RWPE1 (cell line): ENCODE data around the gene SLC26A1.

Experiments
- CTCF ChIA-PET: fragments of 350-600 bp; sonication (Branson Sonifier 250); formaldehyde crosslinking; extraction: SDS; loops from one replicate; lab custom pipeline; 2021; lab: Yijun Ruan, JAX
- POLR2A ChIA-PET: fragments of 400-600 bp; formaldehyde crosslinking; extraction: SDS; loops from one replicate; lab custom pipeline; 2020; ENCODE audit warnings: antibody characterized with exemption; ENCODE audit not compliant: low non-redundant PET; lab: Yijun Ruan, JAX
- DNase-seq: peaks from one replicate; pipeline ENCODE4 v3.0.0; 2012; ENCODE audit warnings: low spot score
- H3K27ac ChIP-seq: fragments of 450-650 bp; 2 replicates; pipeline ENCODE4 v1.5.1; 2017
- TF ChIP-seq, protein P1 (sequence below): fragments of 450-650 bp; conservative IDR thresholded peaks from 2 replicates; pipeline ENCODE4 v1.5.1; 2017; ENCODE audit warnings: low read depth, mild to moderate bottlenecking

The SLC26A1 gene

DNA sequence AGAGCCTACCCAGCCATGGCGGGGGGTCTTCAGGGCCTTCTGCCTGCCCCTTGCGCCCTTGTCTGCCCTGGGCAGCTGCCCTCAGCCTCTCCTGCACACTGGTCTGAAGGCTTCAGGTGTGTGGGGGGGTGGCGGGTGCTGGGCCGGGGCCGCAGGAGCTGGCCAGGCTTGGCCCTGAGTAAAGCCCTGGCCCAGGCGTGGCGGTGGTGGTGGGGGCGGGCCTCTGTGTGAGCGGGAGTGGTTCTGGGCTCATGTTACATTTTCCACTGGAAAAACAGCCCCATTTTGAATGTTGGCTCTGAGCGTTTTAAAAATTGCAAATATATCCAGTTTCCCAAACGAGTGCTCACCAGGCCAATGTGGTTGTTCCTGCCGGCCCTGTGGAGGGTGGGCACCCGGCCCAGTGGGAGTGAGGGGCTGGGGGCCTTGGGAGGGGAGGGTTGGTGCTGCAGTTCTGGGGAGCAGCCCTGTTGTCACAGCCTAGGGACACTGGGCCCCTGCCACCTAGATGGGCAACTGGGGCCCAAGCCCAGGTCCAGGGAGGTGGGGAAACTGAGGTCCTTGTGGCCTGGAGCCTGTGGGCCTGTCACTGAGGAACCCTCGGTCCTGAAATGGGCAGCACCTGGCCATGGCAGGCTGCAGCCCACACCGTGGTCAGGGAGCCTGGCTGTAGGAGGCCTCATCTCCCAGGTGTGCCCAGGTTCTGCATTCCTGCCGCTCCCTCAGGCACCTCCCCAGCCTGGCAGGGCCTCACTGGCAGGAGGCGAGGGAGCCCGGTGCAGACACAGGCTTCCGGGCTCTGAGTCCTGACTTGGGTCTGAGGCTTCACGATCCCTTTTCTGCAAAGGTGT, 46.5 kb upstream of the SLC26A1 start:
- no peak for DNase-seq
- TF ChIP-seq, protein P1, sequence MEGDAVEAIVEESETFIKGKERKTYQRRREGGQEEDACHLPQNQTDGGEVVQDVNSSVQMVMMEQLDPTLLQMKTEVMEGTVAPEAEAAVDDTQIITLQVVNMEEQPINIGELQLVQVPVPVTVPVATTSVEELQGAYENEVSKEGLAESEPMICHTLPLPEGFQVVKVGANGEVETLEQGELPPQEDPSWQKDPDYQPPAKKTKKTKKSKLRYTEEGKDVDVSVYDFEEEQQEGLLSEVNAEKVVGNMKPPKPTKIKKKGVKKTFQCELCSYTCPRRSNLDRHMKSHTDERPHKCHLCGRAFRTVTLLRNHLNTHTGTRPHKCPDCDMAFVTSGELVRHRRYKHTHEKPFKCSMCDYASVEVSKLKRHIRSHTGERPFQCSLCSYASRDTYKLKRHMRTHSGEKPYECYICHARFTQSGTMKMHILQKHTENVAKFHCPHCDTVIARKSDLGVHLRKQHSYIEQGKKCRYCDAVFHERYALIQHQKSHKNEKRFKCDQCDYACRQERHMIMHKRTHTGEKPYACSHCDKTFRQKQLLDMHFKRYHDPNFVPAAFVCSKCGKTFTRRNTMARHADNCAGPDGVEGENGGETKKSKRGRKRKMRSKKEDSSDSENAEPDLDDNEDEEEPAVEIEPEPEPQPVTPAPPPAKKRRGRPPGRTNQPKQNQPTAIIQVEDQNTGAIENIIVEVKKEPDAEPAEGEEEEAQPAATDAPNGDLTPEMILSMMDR: no peak
- peak overlapping the region; percentile 97 for H3K27ac ChIP-seq
- CTCF ChIA-PET: no interaction called here
- POLR2A ChIA-PET: no interaction called here

DNA sequence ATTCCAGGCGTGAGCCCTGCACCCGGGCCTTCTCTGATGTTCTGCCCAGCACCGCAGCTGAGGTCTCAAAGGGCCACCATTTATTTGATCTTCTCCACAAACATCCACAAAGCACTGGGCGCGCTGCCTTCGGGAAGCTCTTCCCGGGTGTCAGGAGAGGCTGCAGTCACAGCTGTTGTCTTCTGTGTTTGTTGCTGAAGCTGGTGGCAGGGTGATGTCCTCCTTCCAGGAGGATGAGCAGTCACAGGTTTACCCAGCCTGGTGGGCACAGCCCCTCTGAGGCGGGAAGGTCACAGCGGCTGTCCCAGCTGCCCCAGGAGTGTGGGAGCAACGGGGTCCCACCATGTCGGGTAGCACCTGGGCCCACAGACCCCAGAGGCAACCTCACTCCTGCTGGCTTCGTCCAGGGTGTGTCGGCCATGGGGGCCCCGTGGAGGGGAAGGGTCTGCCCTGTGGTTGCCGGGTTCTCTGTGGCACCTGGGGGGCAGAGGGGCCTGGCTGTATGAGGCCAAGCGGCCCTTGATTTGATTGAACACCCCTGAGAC, 45.8 kb upstream of the SLC26A1 start:
- ChIA-PET POLR2A (interaction anchor here (0.9 kb wide), 1 partner anchor 28 kb away, joined by 3 read pairs; the partner anchor contains the start of gene FGFRL1), CTCF (interaction anchor here (0.7 kb wide), 1 partner anchor 174 kb away, joined by 4 read pairs; no protein-coding TSS in a partner anchor)
- DNase-seq: no peak
- H3K27ac ChIP-seq: peak overlapping the region; percentile 97
- TF ChIP-seq, protein P1: no peak

DNA sequence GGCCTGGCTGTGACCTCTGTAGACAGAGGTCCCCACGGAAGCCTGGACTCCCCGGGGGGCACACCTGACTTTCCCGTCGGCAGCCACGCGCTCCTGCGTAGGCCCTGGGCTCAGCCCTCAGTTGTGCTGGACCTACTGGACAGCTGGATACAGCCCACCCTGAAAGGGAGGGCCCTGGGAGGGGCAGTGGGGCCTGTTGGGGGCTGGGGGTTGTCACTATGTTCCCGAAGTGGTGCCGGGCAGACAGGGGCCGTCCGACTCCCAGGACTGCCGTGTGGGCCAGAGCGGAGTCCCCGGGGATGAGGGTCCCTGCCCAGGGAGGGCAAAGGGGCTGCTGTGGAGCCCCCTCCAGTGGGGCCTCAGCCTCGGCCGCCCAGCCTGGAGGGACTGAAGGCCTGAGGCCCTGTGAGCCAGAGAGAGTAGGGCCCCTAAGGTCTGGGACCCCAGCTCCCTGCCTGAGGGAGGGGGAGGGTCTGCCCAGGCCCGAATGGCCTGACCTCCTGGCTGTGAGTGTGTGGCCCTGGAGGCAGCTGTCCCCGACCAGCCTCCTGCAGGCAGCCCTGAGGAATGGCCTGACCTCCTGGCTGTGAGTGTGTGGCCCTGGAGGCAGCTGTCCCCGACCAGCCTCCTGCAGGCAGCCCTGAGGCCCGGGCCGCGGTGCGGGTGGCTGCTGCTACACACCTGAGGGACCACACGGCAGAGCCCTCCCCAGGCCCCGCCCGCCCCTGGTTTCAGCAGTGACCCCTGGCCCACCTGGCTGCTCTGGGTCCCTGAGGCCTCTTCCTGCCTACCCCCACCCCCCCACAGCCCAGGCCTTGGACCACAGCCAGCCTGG, 44.0 kb upstream of the SLC26A1 start:
- TF ChIP-seq, protein P1: no peak
- H3K27ac ChIP-seq: no peak overlapping the region
- POLR2A ChIA-PET: no interaction called here
- CTCF ChIA-PET: no interaction called here
- no peak for DNase-seq

DNA sequence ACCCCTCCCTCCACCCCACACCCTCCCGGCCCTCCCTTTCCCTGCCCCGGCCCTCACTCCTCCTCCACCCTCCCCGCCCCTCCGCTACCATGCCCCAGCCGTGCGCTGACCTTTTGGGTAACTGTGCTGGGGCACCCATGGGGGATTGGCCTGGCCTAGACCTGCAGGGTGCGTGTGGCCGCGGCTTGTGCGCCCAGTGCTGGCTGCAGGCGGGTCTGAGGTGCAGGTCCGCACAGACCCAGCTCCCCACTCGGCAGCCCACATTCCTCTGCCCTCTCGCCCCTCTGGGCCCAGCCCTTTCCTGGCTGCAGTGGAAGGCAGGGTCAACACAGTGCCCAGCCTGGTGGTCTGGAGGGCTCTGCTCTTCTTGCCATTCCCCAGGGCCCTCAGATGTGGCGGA, 42.9 kb upstream of the SLC26A1 start:
- POLR2A ChIA-PET: no interaction called here
- H3K27ac ChIP-seq: no peak overlapping the region
- DNase-seq: no peak
- CTCF ChIA-PET: no interaction called here
- TF ChIP-seq, protein P1: no peak

DNA sequence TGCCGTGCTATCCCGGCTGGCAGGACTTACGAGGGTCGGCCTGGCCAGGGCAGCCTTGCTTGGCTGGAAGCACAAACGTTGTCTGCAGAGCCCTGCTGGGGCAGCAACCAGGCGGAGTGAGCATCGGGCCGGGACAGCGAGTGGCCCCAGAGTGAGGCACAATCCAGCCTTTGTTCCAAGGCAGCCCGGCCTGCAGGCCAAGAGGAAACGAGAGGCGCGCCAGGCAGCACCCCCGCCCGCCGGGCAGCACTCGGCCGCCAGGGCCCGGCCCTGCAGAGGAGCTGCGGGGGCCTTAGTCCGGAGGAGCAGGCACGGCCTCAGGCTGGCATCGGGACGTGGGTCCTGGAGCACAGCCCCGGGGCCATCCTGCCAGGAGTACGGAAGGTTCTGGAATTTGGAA, 42.3 kb upstream of the SLC26A1 start:
- H3K27ac ChIP-seq: no peak overlapping the region; the same call in 1 of the 2 replicates
- ChIA-PET POLR2A (no interaction called here), CTCF (no interaction called here)
- TF ChIP-seq, protein P1: no peak
- no peak for DNase-seq
